ENCODE results near the gene PCDHA2.
"Not testable (repeated sequence)": the region's sequence is repeated elsewhere in the genome, so short reads cannot be mapped to it uniquely, and the experiment has no call there.

DNA sequence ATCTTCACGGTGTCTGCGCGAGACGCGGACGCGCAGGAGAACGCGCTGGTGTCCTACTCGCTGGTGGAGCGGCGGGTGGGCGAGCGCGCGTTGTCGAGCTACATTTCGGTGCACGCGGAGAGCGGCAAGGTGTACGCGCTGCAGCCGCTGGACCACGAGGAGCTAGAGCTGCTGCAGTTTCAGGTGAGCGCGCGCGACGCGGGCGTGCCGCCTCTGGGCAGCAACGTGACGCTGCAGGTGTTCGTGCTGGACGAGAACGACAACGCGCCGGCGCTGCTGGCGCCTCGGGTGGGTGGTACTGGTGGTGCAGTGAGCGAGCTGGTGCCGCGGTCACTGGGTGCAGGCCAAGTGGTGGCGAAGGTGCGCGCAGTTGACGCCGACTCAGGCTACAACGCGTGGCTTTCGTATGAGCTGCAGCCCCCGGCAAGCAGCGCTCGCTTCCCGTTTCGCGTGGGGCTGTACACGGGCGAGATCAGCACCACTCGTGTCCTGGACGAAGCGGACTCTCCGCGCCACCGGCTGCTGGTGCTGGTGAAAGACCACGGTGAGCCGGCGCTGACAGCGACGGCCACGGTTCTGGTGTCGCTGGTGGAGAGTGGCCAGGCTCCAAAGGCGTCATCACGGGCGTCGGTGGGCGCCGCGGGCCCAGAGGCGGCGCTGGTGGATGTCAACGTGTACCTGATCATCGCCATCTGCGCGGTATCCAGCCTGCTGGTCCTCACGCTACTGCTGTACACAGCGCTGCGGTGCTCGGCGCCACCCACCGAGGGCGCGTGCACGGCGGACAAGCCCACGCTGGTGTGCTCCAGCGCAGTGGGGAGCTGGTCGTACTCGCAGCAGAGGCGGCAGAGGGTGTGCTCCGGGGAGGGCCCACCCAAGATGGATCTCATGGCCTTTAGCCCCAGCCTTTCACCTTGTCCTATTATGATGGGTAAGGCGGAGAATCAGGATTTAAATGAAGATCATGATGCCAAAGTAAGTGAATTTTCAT, 35.2 kb downstream of the PCDHA2 start:
- TF ChIP-seq, protein P1, sequence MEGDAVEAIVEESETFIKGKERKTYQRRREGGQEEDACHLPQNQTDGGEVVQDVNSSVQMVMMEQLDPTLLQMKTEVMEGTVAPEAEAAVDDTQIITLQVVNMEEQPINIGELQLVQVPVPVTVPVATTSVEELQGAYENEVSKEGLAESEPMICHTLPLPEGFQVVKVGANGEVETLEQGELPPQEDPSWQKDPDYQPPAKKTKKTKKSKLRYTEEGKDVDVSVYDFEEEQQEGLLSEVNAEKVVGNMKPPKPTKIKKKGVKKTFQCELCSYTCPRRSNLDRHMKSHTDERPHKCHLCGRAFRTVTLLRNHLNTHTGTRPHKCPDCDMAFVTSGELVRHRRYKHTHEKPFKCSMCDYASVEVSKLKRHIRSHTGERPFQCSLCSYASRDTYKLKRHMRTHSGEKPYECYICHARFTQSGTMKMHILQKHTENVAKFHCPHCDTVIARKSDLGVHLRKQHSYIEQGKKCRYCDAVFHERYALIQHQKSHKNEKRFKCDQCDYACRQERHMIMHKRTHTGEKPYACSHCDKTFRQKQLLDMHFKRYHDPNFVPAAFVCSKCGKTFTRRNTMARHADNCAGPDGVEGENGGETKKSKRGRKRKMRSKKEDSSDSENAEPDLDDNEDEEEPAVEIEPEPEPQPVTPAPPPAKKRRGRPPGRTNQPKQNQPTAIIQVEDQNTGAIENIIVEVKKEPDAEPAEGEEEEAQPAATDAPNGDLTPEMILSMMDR (IDR thresholded peaks at IDR 0.05) = not testable (repeated sequence)
- TF ChIP-seq POLR2A (IDR thresholded peaks at IDR 0.05) = not testable (repeated sequence)

Data from body of pancreas (tissue), 4 donors.